Measurements from ENCODE around the gene HEXD.

Gene HEXD

GRCh38 chr17:82444284-82444893 lies 26.2 kb downstream of the HEXD start:
- H3K9ac ChIP-seq (ENCODE audit: low read depth, low read length), result no peak overlapping the region
- no peak overlapping the region for H3K27ac ChIP-seq (ENCODE audit: low read length)
- no peaks in the 10 kb centered on the region for H3K27me3 ChIP-seq (ENCODE audit: insufficient read depth, low read length, poor library complexity)
- H2AFZ ChIP-seq (ENCODE audit: low read depth, low read length), result no peak overlapping the region
- peaks cover 39% of the 10 kb centered on the region for H3K79me2 ChIP-seq (ENCODE audit: insufficient read depth, low read length)
- no peak overlapping the region for H3K4me3 ChIP-seq (ENCODE audit: low read depth in 1 of 2, low read length in 2 of 2)
- ATAC-seq (ENCODE audit: insufficient read depth, low read depth) (no peak), DNase-seq (no peak)
- peaks cover 59% of the 10 kb centered on the region for H4K20me1 ChIP-seq (ENCODE audit: insufficient read depth, low read length)
- TF ChIP-seq EZH2 (IDR thresholded peaks at IDR 0.05; ENCODE audit: borderline replicate concordance, low read depth, low read length, severe bottlenecking) (no peak), CTCF (IDR thresholded peaks at IDR 0.05; ENCODE audit: borderline replicate concordance, extremely low read depth, low read length, poor library complexity, severe bottlenecking) (no peak)
- peaks cover 16% of the 10 kb centered on the region for H3K4me1 ChIP-seq (ENCODE audit: insufficient read depth, low read length)
- H3K4me2 ChIP-seq (ENCODE audit: insufficient read depth, low read length), result no peak overlapping the region
- peaks cover 68% of the 10 kb centered on the region for H3K36me3 ChIP-seq (ENCODE audit: insufficient read depth, low read length)
- H3K9me3 ChIP-seq (ENCODE audit: insufficient read depth, low read length, severe bottlenecking), result no peaks in the 10 kb centered on the region

GRCh38 chr17:82444941-82445521 lies 26.9 kb downstream of the HEXD start:
- Histone ChIP-seq H3K4me1 (ENCODE audit: insufficient read depth, low read length) (peaks cover 23% of the 10 kb centered on the region), H3K4me2 (ENCODE audit: insufficient read depth, low read length) (no peak overlapping the region), H3K79me2 (ENCODE audit: insufficient read depth, low read length) (peaks cover 45% of the 10 kb centered on the region), H3K27ac (ENCODE audit: low read length) (no peak overlapping the region), H4K20me1 (ENCODE audit: insufficient read depth, low read length) (peaks cover 55% of the 10 kb centered on the region), H3K9me3 (ENCODE audit: insufficient read depth, low read length, severe bottlenecking) (no peaks in the 10 kb centered on the region), H3K4me3 (ENCODE audit: low read depth in 1 of 2, low read length in 2 of 2) (no peak overlapping the region), H3K36me3 (ENCODE audit: insufficient read depth, low read length) (peaks cover 63% of the 10 kb centered on the region), H2AFZ (ENCODE audit: low read depth, low read length) (no peak overlapping the region), H3K9ac (ENCODE audit: low read depth, low read length) (no peak overlapping the region), H3K27me3 (ENCODE audit: insufficient read depth, low read length, poor library complexity) (no peaks in the 10 kb centered on the region)
- TF ChIP-seq CTCF (IDR thresholded peaks at IDR 0.05; ENCODE audit: borderline replicate concordance, extremely low read depth, low read length, poor library complexity, severe bottlenecking) (no peak), EZH2 (IDR thresholded peaks at IDR 0.05; ENCODE audit: borderline replicate concordance, low read depth, low read length, severe bottlenecking) (no peak)
- ATAC-seq (ENCODE audit: insufficient read depth, low read depth) (no peak), DNase-seq (no peak)

GRCh38 chr17:82445542-82445941 lies 27.4 kb downstream of the HEXD start:
- H3K79me2 ChIP-seq (ENCODE audit: insufficient read depth, low read length), result peaks cover 50% of the 10 kb centered on the region
- peaks cover 23% of the 10 kb centered on the region for H3K4me1 ChIP-seq (ENCODE audit: insufficient read depth, low read length)
- H3K4me2 ChIP-seq (ENCODE audit: insufficient read depth, low read length), result no peak overlapping the region
- no peak overlapping the region for H2AFZ ChIP-seq (ENCODE audit: low read depth, low read length)
- no peak overlapping the region for H3K27ac ChIP-seq (ENCODE audit: low read length)
- H3K9ac ChIP-seq (ENCODE audit: low read depth, low read length), result no peak overlapping the region
- no peak overlapping the region for H3K4me3 ChIP-seq (ENCODE audit: low read depth in 1 of 2, low read length in 2 of 2)
- H3K9me3 ChIP-seq (ENCODE audit: insufficient read depth, low read length, severe bottlenecking), result no peaks in the 10 kb centered on the region
- no peak for DNase-seq
- no peak for ATAC-seq (ENCODE audit: insufficient read depth, low read depth)
- H3K36me3 ChIP-seq (ENCODE audit: insufficient read depth, low read length), result peaks cover 62% of the 10 kb centered on the region
- H4K20me1 ChIP-seq (ENCODE audit: insufficient read depth, low read length), result peaks cover 52% of the 10 kb centered on the region
- H3K27me3 ChIP-seq (ENCODE audit: insufficient read depth, low read length, poor library complexity), result no peaks in the 10 kb centered on the region
- TF ChIP-seq CTCF (IDR thresholded peaks at IDR 0.05; ENCODE audit: borderline replicate concordance, extremely low read depth, low read length, poor library complexity, severe bottlenecking), result no peak
- TF ChIP-seq EZH2 (IDR thresholded peaks at IDR 0.05; ENCODE audit: borderline replicate concordance, low read depth, low read length, severe bottlenecking), result no peak

All from DND-41 (cell line).